Skeletal muscle cell (primary cell): ENCODE results near the gene RECK.

Source experiments
- DNase-seq: peaks from one replicate; pipeline ENCODE4 v3.0.0-alpha.2; 2010; ENCODE audit warnings: low read depth
- H3K4me3 ChIP-seq: 2 replicates; pipeline ENCODE4 v1.5.1; 2011; ENCODE audit warnings: low read depth, mild to moderate bottlenecking, control low read depth, low read length, moderate library complexity

RECK gene

GRCh38 chr9:36165826-36166167, 129.1 kb downstream of the RECK start:
- peak overlapping the region; percentile 53 for H3K4me3 ChIP-seq

GRCh38 chr9:36166168-36166927, 129.6 kb downstream of the RECK start:
- peak overlapping the region; percentile 53 for H3K4me3 ChIP-seq
- DNase-seq, result peak; percentile 53

More at GRCh38 chr9:36165826-36166167, 129.1 kb downstream of the RECK start:
- no peak for DNase-seq

GRCh38 chr9:36169166-36169565, 132.5 kb downstream of the RECK start, which contains the start of gene CCIN:
Gene CCIN, plus strand, starts transcription at chr9:36169388. Its CDS starts 115 bp downstream, at chr9:36169503.
- no peak for DNase-seq
- H3K4me3 ChIP-seq, result no peak within 1 kb of the TSS

GRCh38 chr9:36169708-36170107, 133.0 kb downstream of the RECK start:
- DNase-seq, result no peak
- H3K4me3 ChIP-seq, result no peak overlapping the region

- no peak for DNase-seq
- H3K4me3 ChIP-seq, result no peak overlapping the region
Observed at GRCh38 chr9:36170531-36170930, 133.8 kb downstream of the RECK start.

- H3K4me3 ChIP-seq, result no peak overlapping the region
- DNase-seq, result no peak
Observed at GRCh38 chr9:36173861-36174260, 137.1 kb downstream of the RECK start.
